CD14-positive monocyte (primary cell): ENCODE results near the gene DEK. TPM values are rescaled to one million over a fixed set of nuclear protein-coding genes. Genes with fewer than 3 reads are reported as not detected.

Experiments used
- DNase-seq, 3 donors: peaks; one replicate each; pipeline ENCODE4 v3.0.0-alpha.2; 2011 to 2022
- H2AFZ ChIP-seq: 2 replicates; pipeline ENCODE4 v1.6.0; 2012; ENCODE audit warnings: mild to moderate bottlenecking, low read depth, low read length, inconsistent platforms; ENCODE audit not compliant: insufficient read depth, poor library complexity, severe bottlenecking
- H3K27ac ChIP-seq, 2 donors: 1 replicate in 1 of 2; 2 replicates in 1 of 2; pipeline ENCODE4 v1.5.1; 2012 to 2013; ENCODE audit warnings: low read length in 2 of 2, control low read depth in 1 of 2, inconsistent platforms in 1 of 2, low read depth in 1 of 2, mild to moderate bottlenecking in 1 of 2
- H3K27me3 ChIP-seq, 2 donors: one replicate each; pipeline versions ENCODE4 v1.6.0 to v1.6.1; 2011 to 2013; ENCODE audit warnings: low read length in 2 of 2; ENCODE audit not compliant: control insufficient read depth in 2 of 2, insufficient read depth in 2 of 2
- H3K36me3 ChIP-seq, 2 donors: replicated peaks in 1 of 2; 1 replicate in 1 of 2; 2 replicates in 1 of 2; pipeline versions ENCODE4 v1.5.1 to v1.6.1; 2012 to 2013; ENCODE audit warnings: low read length in 2 of 2, control low read depth in 1 of 2, inconsistent platforms in 1 of 2, mild to moderate bottlenecking in 1 of 2; ENCODE audit not compliant: insufficient read depth in 2 of 2, control insufficient read depth in 1 of 2
- H3K4me1 ChIP-seq, 2 donors: 1 replicate in 1 of 2; 2 replicates in 1 of 2; pipeline versions ENCODE4 v1.5.1 to v1.6.1; 2012 to 2013; ENCODE audit warnings: low read length in 2 of 2, control low read depth in 1 of 2, inconsistent platforms in 1 of 2, mild to moderate bottlenecking in 1 of 2, moderate library complexity in 1 of 2; ENCODE audit not compliant: insufficient read depth in 2 of 2, control insufficient read depth in 1 of 2
- H3K4me2 ChIP-seq: replicated peaks from 2 replicates; pipeline ENCODE3; 2012; ENCODE audit warnings: low read length, moderate library complexity, mild to moderate bottlenecking; ENCODE audit not compliant: poor library complexity, severe bottlenecking; ENCODE audit errors: extremely low read depth
- H3K4me3 ChIP-seq, 3 experiments: fragments of 200-600 bp in 1 of 3; sonication (generic) in 1 of 3; replicated peaks in 1 of 3; 1 replicate in 2 of 3; 2 replicates in 1 of 3; pipeline ENCODE4 v1.5.1; 2011 to 2013; ENCODE audit warnings: low read length in 3 of 3, mild to moderate bottlenecking in 3 of 3, control low read depth in 2 of 3, low read depth in 2 of 3, inconsistent platforms in 1 of 3, moderate library complexity in 1 of 3
- H3K79me2 ChIP-seq: 2 replicates; pipeline ENCODE4 v1.6.0; 2012; ENCODE audit warnings: mild to moderate bottlenecking, control low read depth, inconsistent platforms, low read length, moderate library complexity; ENCODE audit not compliant: insufficient read depth
- H3K9ac ChIP-seq: 2 replicates; pipeline ENCODE4 v1.6.0; 2017; ENCODE audit warnings: low read length, mild to moderate bottlenecking; ENCODE audit not compliant: insufficient read depth, poor library complexity, severe bottlenecking
- H3K9me3 ChIP-seq, 2 donors: replicated peaks in 1 of 2; 1 replicate in 1 of 2; 2 replicates in 1 of 2; pipeline versions ENCODE4 v1.5.1 to v1.6.1; 2012 to 2013; ENCODE audit warnings: low read length in 2 of 2, control low read depth in 1 of 2; ENCODE audit not compliant: control insufficient read depth in 1 of 2, insufficient read depth in 1 of 2
- H4K20me1 ChIP-seq: 2 replicates; pipeline ENCODE4 v1.6.0; 2012; ENCODE audit warnings: mild to moderate bottlenecking, low read length, control low read depth, moderate library complexity; ENCODE audit not compliant: insufficient read depth
- H3K27ac Mint-ChIP-seq, 7 donors: one replicate each; pipeline ENCODE4 v1.8.0; 2020; ENCODE audit warnings: mild to moderate bottlenecking in 7 of 7, mixed read lengths in 7 of 7, moderate library complexity in 6 of 7, inconsistent platforms in 2 of 7
- H3K27me3 Mint-ChIP-seq, 3 donors: one replicate each; pipeline ENCODE4 v1.8.0; 2021 to 2022; ENCODE audit warnings: low read depth in 3 of 3, mild to moderate bottlenecking in 3 of 3, mixed read lengths in 3 of 3, moderate library complexity in 3 of 3, inconsistent platforms in 1 of 3
- H3K36me3 Mint-ChIP-seq, 2 donors: one replicate each; pipeline ENCODE4 v1.8.0; 2020; ENCODE audit warnings: mixed read lengths in 2 of 2, inconsistent platforms in 1 of 2, mild to moderate bottlenecking in 1 of 2
- H3K4me1 Mint-ChIP-seq: one replicate; pipeline ENCODE4 v1.8.0; 2020; ENCODE audit warnings: mild to moderate bottlenecking, mixed read lengths
- H3K4me3 Mint-ChIP-seq, 2 donors: one replicate each; pipeline ENCODE4 v1.8.0; 2020; ENCODE audit warnings: mild to moderate bottlenecking in 2 of 2, mixed read lengths in 2 of 2, moderate library complexity in 1 of 2
- H3K9me3 Mint-ChIP-seq, 7 donors: one replicate each; pipeline ENCODE4 v1.8.0; 2020 to 2022; ENCODE audit warnings: mixed read lengths in 7 of 7, mild to moderate bottlenecking in 6 of 7, moderate library complexity in 6 of 7, inconsistent platforms in 2 of 7
- WGBS: methylation state at CpG from one replicate; pipeline ENCODE4 v1.1.5; 2013; ENCODE audit warnings: missing lambda C conversion rate; ENCODE audit not compliant: insufficient coverage; 5-methylcytosine and 5-hydroxymethylcytosine counted together
- intact Hi-C, 2 donors: fragments of 100-400 bp; cut with micrococcal nuclease; formaldehyde crosslinking; loops; one replicate each; pipeline versions ENCODE4 v1.15.0 to v1.15.1; 2023
- polyA plus RNA-seq, 3 donors: library from polyadenylated mRNA; depleted of rRNA in 1 of 3; unstranded in 2 of 3; stranded (reverse) in 1 of 3; fragments of 300-500 nt in 2 of 3; fragments of >200 nt in 1 of 3; fragmentation: Illumina TruSeq in 2 of 3; gene quantifications; 1 replicate in 2 of 3; 2 replicates in 1 of 3; pipeline ENCODE4 v1.2.3, GENCODE V29; 2012 to 2021
- TF ChIP-seq, protein P1 (sequence below): fragments of 200-600 bp; IDR thresholded peaks from one replicate; pipeline ENCODE4 v1.8.0; 2022; ENCODE audit warnings: antibody characterized with exemption, mild to moderate bottlenecking

Gene DEK
- polyA plus RNA-seq, 3 donors: 32.3 to 63.9 (median 56.5) TPM

DNA sequence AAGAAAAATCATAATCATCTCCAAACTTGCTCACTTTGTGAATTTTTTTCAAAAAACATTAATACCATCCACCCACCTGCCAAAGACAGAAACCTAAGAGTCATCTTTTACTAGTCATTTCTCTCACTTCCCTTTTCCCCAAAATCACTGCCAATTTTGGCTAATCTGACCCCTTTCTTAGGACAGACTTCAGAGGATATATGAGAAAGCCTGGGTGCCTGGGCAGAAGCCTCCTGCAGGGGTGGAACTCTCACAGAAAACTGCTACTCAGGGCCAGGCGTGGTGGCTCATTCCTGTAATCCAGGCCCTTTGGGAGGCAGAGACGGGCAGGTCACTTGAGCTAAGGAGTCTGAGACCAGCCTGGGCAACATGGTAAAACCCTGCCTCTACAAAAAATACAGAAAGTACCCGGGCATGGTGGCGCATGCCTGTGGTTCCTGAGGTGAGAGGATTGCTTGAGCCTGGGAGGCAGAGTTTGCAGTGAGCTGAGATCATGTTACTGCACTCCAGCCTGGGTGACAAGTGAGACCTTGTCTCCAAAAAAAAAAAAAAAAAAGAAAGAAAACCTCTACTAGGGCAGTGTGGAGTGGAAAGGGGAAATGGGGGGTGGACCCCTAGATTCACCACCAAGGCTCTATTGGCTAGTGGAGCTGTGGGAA is 3.8 kb downstream of the DEK start:
- Histone ChIP-seq H3K4me3 (peak overlapping the region in 1 of 3 experiments; percentile 20), H4K20me1 (peaks cover 59% of the 10 kb centered on the region), H3K27me3 (no peaks in the 10 kb centered on the region), H3K27ac (peak overlapping the region; percentile 73), H3K4me1 (peaks cover 41 to 44% of the 10 kb centered on the region in 2 donors), H2AFZ (no peak overlapping the region), H3K4me2 (peak overlapping the region; percentile 24), H3K36me3 (peaks cover 28 to 32% of the 10 kb centered on the region in 2 donors), H3K9me3 (no peaks in the 10 kb centered on the region), H3K79me2 (peaks cover 93% of the 10 kb centered on the region), H3K9ac (no peak overlapping the region)
- H3K9me3 Mint-ChIP-seq: peaks cover 0 to 2% (median 0%) of the 10 kb centered on the region in 7 donors
- 22% methylated on average over 1 of the region's 4 CpGs for WGBS
- peaks cover 32 to 43% of the 10 kb centered on the region in 2 donors for H3K36me3 Mint-ChIP-seq
- peaks cover 46% of the 10 kb centered on the region for H3K4me1 Mint-ChIP-seq
- TF ChIP-seq, protein P1, sequence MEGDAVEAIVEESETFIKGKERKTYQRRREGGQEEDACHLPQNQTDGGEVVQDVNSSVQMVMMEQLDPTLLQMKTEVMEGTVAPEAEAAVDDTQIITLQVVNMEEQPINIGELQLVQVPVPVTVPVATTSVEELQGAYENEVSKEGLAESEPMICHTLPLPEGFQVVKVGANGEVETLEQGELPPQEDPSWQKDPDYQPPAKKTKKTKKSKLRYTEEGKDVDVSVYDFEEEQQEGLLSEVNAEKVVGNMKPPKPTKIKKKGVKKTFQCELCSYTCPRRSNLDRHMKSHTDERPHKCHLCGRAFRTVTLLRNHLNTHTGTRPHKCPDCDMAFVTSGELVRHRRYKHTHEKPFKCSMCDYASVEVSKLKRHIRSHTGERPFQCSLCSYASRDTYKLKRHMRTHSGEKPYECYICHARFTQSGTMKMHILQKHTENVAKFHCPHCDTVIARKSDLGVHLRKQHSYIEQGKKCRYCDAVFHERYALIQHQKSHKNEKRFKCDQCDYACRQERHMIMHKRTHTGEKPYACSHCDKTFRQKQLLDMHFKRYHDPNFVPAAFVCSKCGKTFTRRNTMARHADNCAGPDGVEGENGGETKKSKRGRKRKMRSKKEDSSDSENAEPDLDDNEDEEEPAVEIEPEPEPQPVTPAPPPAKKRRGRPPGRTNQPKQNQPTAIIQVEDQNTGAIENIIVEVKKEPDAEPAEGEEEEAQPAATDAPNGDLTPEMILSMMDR: peak; percentile 29
- intact Hi-C loops: loop anchor here (5.0 to 10.0 kb wide), 5 partner anchors 64 to 242 kb away; partner anchors contain the start of genes KDM1B (in 2 of the 2), TPMT (in 2 of the 2) and RNF144B (in 1 of the 2)
- H3K4me3 Mint-ChIP-seq: peak overlapping the region in 1 of 2 donors; percentile 48
- peak overlapping the region; percentile 91 to 95 (median 93) for H3K27ac Mint-ChIP-seq
- DNase-seq: peak; percentile 77 to 89 (median 86)
- no peaks in the 10 kb centered on the region for H3K27me3 Mint-ChIP-seq

DNA sequence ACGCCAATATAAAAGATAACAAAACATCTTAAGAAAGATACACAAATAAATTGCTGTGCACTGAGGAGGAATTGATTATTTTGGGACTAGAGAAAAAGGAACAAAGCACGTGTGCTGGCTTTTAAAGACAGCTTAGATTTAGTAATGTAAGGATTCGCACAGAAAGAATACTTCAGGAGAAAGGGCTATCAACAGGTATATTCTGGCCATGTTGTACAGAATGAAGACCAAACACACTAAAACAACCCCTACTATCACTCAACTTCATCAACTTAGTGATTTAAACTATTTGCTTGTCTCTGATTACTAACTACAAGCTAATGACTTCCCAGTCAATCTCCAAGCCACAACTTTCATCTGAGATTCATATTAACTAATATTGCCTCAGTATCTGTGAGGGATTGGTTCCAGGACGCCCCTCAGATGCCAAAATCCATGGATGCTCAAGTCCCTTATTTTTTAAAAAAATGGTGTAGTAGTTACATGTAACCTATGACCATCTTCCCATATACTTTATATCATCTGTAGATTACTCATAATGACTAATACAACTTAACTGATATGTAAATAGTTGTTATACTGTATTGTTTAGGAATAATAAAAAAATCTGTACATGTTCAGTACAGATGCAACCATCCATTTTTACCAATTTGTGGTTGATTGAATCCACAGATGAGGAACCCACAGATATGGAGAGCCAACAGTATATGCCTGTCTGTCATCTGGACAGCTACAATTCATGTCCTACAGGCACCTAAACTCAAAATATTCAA is 4.5 kb downstream of the DEK start:
- H3K79me2 ChIP-seq: peaks cover 98% of the 10 kb centered on the region
- no peak overlapping the region for H3K9ac ChIP-seq
- no peaks in the 10 kb centered on the region for H3K9me3 ChIP-seq
- no CpG with 5 or more reads among the region's 4 CpGs for WGBS
- Mint-ChIP-seq H3K27me3 (no peaks in the 10 kb centered on the region), H3K9me3 (no peaks in the 10 kb centered on the region), H3K36me3 (peaks cover 39 to 50% of the 10 kb centered on the region in 2 donors), H3K4me3 (no peak overlapping the region), H3K4me1 (peaks cover 39% of the 10 kb centered on the region), H3K27ac (peak overlapping the region; percentile 91 to 95 (median 93))
- no peak overlapping the region for H2AFZ ChIP-seq
- H3K27ac ChIP-seq: peak overlapping the region in 1 of 2 donors; percentile 73
- H4K20me1 ChIP-seq: peaks cover 66% of the 10 kb centered on the region
- TF ChIP-seq, protein P1: no peak
- no peak overlapping the region for H3K4me3 ChIP-seq
- peak overlapping the region; percentile 24 for H3K4me2 ChIP-seq
- H3K27me3 ChIP-seq: no peaks in the 10 kb centered on the region
- no peak for DNase-seq
- peaks cover 35 to 40% of the 10 kb centered on the region in 2 donors for H3K36me3 ChIP-seq
- H3K4me1 ChIP-seq: peaks cover 35 to 38% of the 10 kb centered on the region in 2 donors
- intact Hi-C loops: loop anchor here (5.0 to 10.0 kb wide), 6 partner anchors 65 to 242 kb away; partner anchors contain the start of genes KDM1B (in 2 of the 2), TPMT (in 2 of the 2) and RNF144B (in 1 of the 2)
